SK-N-SH (cell line): ENCODE results near the gene MISP3.

ENCODE experiments used
- EP300 ChIP-seq, 2 experiments: IDR thresholded peaks; 2 replicates each; pipeline versions ENCODE4 v1.4.0 to v1.6.1; 2012; ENCODE audit warnings: borderline replicate concordance in 1 of 2, low read depth in 1 of 2, low read length in 1 of 2
- EZH2phosphoT487 ChIP-seq: fragments of 200-600 bp; sonication (generic); IDR thresholded peaks from 2 replicates; pipeline ENCODE4 v1.6.1; 2017; ENCODE audit warnings: low read depth, mixed run types, mild to moderate bottlenecking, antibody characterized with exemption, moderate library complexity, borderline replicate concordance
- JUND ChIP-seq: IDR thresholded peaks from 2 replicates; pipeline ENCODE4 v1.4.0; 2012
- MEF2A ChIP-seq: IDR thresholded peaks from 2 replicates; pipeline ENCODE4 v1.4.0; 2012; ENCODE audit warnings: low read depth, borderline replicate concordance
- NFIC ChIP-seq: IDR thresholded peaks from 2 replicates; pipeline ENCODE4 v1.4.0; 2012; ENCODE audit warnings: borderline replicate concordance
- NRF1 ChIP-seq: IDR thresholded peaks from 2 replicates; pipeline ENCODE4 v1.6.1; 2012; ENCODE audit warnings: low read depth, mild to moderate bottlenecking, low read length
- POLR2AphosphoS5 ChIP-seq: IDR thresholded peaks from 2 replicates; pipeline ENCODE4 v1.6.1; 2012; ENCODE audit warnings: low read depth, low read length
- SMC3 ChIP-seq: IDR thresholded peaks from 2 replicates; pipeline ENCODE4 v1.6.1; 2012; ENCODE audit warnings: low read depth, low read length, improper control_type of control experiment
- USF2 ChIP-seq: fragments of 150-350 bp; IDR thresholded peaks from 2 replicates; pipeline ENCODE4 v1.6.1; 2017; ENCODE audit warnings: antibody characterized with exemption, low read length, low read depth, borderline replicate concordance
- TF ChIP-seq, protein P1 (sequence below): IDR thresholded peaks from 2 replicates; pipeline ENCODE4 v1.4.0; 2012; ENCODE audit warnings: low read depth, borderline replicate concordance
- TF ChIP-seq, protein P2 (sequence below): fragments of 200-600 bp; sonication (generic); IDR thresholded peaks from 2 replicates; pipeline ENCODE4 v1.6.1; 2017; ENCODE audit warnings: antibody characterized with exemption, mild to moderate bottlenecking, moderate library complexity
- TF ChIP-seq, protein P3 (sequence below): fragments of 150-350 bp; IDR thresholded peaks from 2 replicates; pipeline ENCODE4 v1.6.1; 2016; ENCODE audit warnings: mild to moderate bottlenecking, low read depth, low read length
- TF ChIP-seq, protein P4 (sequence below): IDR thresholded peaks from 2 replicates; pipeline ENCODE4 v1.4.0; 2012; ENCODE audit warnings: low read depth, borderline replicate concordance

DNA sequence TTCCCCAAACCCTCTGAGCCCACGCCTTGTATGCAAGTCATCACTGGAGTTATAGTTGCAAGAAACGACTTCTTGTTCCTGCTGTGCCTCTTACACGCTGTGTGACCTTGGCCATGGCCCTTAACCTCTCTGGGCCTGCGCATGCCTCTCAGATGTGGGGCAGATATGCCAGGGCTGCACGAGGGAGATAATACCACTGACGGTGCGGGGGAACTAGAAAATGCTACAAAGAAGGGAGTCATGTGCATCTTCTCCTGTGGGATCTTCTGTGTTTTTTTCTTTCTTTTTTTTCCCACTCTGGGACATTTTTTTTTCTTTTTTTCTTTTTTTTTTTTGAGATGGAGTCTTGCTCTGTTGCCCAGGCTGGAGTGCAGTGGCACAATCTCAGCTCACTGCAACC, 22.3 kb downstream of the MISP3 start:
- TF ChIP-seq POLR2AphosphoS5 (no peak), JUND (no peak), MEF2A (no peak), EZH2phosphoT487 (no peak), USF2 (no peak), NRF1 (no peak), SMC3 (no peak), EP300 (IDR thresholded peaks at IDR 0.05; ENCODE audit: borderline replicate concordance in 1 of 2, low read depth in 1 of 2, low read length in 1 of 2) (no peak), NFIC (no peak)
- TF ChIP-seq, protein P1, sequence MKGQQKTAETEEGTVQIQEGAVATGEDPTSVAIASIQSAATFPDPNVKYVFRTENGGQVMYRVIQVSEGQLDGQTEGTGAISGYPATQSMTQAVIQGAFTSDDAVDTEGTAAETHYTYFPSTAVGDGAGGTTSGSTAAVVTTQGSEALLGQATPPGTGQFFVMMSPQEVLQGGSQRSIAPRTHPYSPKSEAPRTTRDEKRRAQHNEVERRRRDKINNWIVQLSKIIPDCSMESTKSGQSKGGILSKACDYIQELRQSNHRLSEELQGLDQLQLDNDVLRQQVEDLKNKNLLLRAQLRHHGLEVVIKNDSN = no peak
- TF ChIP-seq, protein P2, sequence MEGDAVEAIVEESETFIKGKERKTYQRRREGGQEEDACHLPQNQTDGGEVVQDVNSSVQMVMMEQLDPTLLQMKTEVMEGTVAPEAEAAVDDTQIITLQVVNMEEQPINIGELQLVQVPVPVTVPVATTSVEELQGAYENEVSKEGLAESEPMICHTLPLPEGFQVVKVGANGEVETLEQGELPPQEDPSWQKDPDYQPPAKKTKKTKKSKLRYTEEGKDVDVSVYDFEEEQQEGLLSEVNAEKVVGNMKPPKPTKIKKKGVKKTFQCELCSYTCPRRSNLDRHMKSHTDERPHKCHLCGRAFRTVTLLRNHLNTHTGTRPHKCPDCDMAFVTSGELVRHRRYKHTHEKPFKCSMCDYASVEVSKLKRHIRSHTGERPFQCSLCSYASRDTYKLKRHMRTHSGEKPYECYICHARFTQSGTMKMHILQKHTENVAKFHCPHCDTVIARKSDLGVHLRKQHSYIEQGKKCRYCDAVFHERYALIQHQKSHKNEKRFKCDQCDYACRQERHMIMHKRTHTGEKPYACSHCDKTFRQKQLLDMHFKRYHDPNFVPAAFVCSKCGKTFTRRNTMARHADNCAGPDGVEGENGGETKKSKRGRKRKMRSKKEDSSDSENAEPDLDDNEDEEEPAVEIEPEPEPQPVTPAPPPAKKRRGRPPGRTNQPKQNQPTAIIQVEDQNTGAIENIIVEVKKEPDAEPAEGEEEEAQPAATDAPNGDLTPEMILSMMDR = no peak
- TF ChIP-seq, protein P3, sequence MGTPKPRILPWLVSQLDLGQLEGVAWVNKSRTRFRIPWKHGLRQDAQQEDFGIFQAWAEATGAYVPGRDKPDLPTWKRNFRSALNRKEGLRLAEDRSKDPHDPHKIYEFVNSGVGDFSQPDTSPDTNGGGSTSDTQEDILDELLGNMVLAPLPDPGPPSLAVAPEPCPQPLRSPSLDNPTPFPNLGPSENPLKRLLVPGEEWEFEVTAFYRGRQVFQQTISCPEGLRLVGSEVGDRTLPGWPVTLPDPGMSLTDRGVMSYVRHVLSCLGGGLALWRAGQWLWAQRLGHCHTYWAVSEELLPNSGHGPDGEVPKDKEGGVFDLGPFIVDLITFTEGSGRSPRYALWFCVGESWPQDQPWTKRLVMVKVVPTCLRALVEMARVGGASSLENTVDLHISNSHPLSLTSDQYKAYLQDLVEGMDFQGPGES = no peak
- TF ChIP-seq, protein P4, sequence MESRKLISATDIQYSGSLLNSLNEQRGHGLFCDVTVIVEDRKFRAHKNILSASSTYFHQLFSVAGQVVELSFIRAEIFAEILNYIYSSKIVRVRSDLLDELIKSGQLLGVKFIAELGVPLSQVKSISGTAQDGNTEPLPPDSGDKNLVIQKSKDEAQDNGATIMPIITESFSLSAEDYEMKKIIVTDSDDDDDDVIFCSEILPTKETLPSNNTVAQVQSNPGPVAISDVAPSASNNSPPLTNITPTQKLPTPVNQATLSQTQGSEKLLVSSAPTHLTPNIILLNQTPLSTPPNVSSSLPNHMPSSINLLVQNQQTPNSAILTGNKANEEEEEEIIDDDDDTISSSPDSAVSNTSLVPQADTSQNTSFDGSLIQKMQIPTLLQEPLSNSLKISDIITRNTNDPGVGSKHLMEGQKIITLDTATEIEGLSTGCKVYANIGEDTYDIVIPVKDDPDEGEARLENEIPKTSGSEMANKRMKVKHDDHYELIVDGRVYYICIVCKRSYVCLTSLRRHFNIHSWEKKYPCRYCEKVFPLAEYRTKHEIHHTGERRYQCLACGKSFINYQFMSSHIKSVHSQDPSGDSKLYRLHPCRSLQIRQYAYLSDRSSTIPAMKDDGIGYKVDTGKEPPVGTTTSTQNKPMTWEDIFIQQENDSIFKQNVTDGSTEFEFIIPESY = no peak
